H1 (cell line): Measurements from ENCODE around the gene ANXA3. TPM values are rescaled to one million over a fixed set of nuclear protein-coding genes. Genes with fewer than 3 reads are reported as not detected.

Source experiments
- CTCF ChIA-PET: fragments of 300-600 bp; sonication (Branson Sonifier 250); formaldehyde crosslinking; loops from one replicate; lab custom pipeline; 2021; ENCODE audit not compliant: partially characterized antibody; lab: Charles Lee
- POLR2A ChIA-PET: fragments of 300-600 bp; sonication (Branson Sonifier 250); formaldehyde crosslinking; loops from one replicate; lab custom pipeline; 2021; ENCODE audit warnings: inconsistent platforms; ENCODE audit not compliant: partially characterized antibody; lab: Charles Lee
- DNase-seq, 2 experiments: peaks; one replicate each; pipeline versions ENCODE4 v3.0.0 to v3.0.0-alpha.2; 2010 to 2022; ENCODE audit warnings: low spot score in 2 of 2, low read depth in 1 of 2, mixed read lengths in 1 of 2
- FAIRE-seq: peaks from 2 replicates; lab custom pipeline; 2011; peaks lifted over from hg19 to GRCh38; lab: Jason Lieb, UNC
- H2AFZ ChIP-seq: 2 replicates; pipeline ENCODE4 v1.8.1; 2012; ENCODE audit warnings: low read length, inconsistent platforms
- H2AK5ac ChIP-seq: 2 replicates; pipeline ENCODE4 v1.6.1; 2013; ENCODE audit warnings: low read depth, low read length
- H2BK120ac ChIP-seq: replicated peaks from 2 replicates; pipeline ENCODE3; 2013; ENCODE audit warnings: low read depth, low read length, inconsistent platforms
- H2BK12ac ChIP-seq: 2 replicates; pipeline ENCODE4 v1.6.1; 2013; ENCODE audit warnings: low read depth, low read length
- H2BK15ac ChIP-seq: 2 replicates; pipeline ENCODE4 v1.6.1; 2013; ENCODE audit warnings: low read length
- H2BK20ac ChIP-seq: 2 replicates; pipeline ENCODE4 v1.6.1; 2013; ENCODE audit warnings: low read length
- H2BK5ac ChIP-seq: 2 replicates; pipeline ENCODE4 v1.6.1; 2013; ENCODE audit warnings: low read depth, low read length
- H3K14ac ChIP-seq: 2 replicates; pipeline ENCODE4 v1.6.1; 2013; ENCODE audit warnings: inconsistent platforms; ENCODE audit not compliant: insufficient read length
- H3K18ac ChIP-seq: 2 replicates; pipeline ENCODE4 v1.6.1; 2013; ENCODE audit warnings: low read length; ENCODE audit errors: extremely low read depth
- H3K23ac ChIP-seq: 2 replicates; pipeline ENCODE4 v1.6.1; 2013; ENCODE audit warnings: inconsistent platforms; ENCODE audit not compliant: insufficient read length
- H3K23me2 ChIP-seq: 2 replicates; pipeline ENCODE4 v1.6.1; 2013; ENCODE audit warnings: low read depth, low read length
- H3K27ac ChIP-seq: 2 replicates; pipeline ENCODE4 v1.6.1; 2011; ENCODE audit warnings: low read depth, low read length, inconsistent platforms
- H3K27me3 ChIP-seq, 4 experiments: replicated peaks in 1 of 4; 1 replicate in 1 of 4; 2 replicates in 3 of 4; pipeline versions ENCODE4 v1.6.1 to v1.8.1; 2011 to 2013; ENCODE audit warnings: low read length in 3 of 4, mild to moderate bottlenecking in 3 of 4, inconsistent platforms in 2 of 4, mixed read lengths in 2 of 4, moderate library complexity in 1 of 4; ENCODE audit not compliant: control insufficient read depth in 3 of 4, insufficient read depth in 3 of 4; ENCODE audit errors: extremely low read depth in 1 of 4
- H3K36me3 ChIP-seq, 4 experiments: 2 replicates each; pipeline versions ENCODE4 v1.6.1 to v1.8.1; 2011 to 2013; ENCODE audit warnings: mild to moderate bottlenecking in 4 of 4, low read length in 3 of 4, moderate library complexity in 2 of 4, control low read depth in 1 of 4, inconsistent platforms in 1 of 4; ENCODE audit not compliant: insufficient read depth in 4 of 4, control insufficient read depth in 2 of 4
- H3K4ac ChIP-seq: replicated peaks from 2 replicates; pipeline ENCODE3; 2013; ENCODE audit warnings: low read length, low read depth, mixed read lengths, inconsistent platforms; ENCODE audit not compliant: insufficient read length
- H3K4me1 ChIP-seq, 4 experiments: replicated peaks in 1 of 4; 1 replicate in 1 of 4; 2 replicates in 3 of 4; pipeline versions ENCODE4 v1.6.1 to v1.8.1; 2011 to 2013; ENCODE audit warnings: low read length in 3 of 4, inconsistent platforms in 2 of 4, mixed read lengths in 1 of 4; ENCODE audit not compliant: insufficient read depth in 4 of 4, control insufficient read depth in 3 of 4
- H3K4me2 ChIP-seq, 2 experiments: 2 replicates each; pipeline versions ENCODE4 v1.6.1 to v1.8.1; 2011 to 2013; ENCODE audit warnings: low read depth in 2 of 2, low read length in 2 of 2, control low read depth in 1 of 2, inconsistent platforms in 1 of 2, mild to moderate bottlenecking in 1 of 2; ENCODE audit not compliant: insufficient read depth in 1 of 2
- H3K4me3 ChIP-seq, 4 experiments: fragments of 200-600, 300-600 bp in 1 of 4; sonication (generic), shearing (Covaris generic), sonication (Bioruptor Twin) in 1 of 4; 2 replicates each; pipeline versions ENCODE4 v1.5.1 to v1.8.1; 2011 to 2016; ENCODE audit warnings: low read length in 4 of 4, low read depth in 3 of 4, control low read depth in 2 of 4, inconsistent platforms in 2 of 4, mild to moderate bottlenecking in 2 of 4, mixed read lengths in 1 of 4, moderate library complexity in 1 of 4; ENCODE audit not compliant: insufficient read depth in 2 of 4; ENCODE audit errors: extremely low read depth in 1 of 4
- H3K56ac ChIP-seq: replicated peaks from 2 replicates; pipeline ENCODE3; 2013; ENCODE audit warnings: low read depth, mild to moderate bottlenecking, mixed read lengths, low read length, inconsistent platforms; ENCODE audit not compliant: insufficient read length
- H3K79me1 ChIP-seq: 2 replicates; pipeline ENCODE4 v1.6.1; 2013; ENCODE audit warnings: low read depth, low read length, control low read depth
- H3K79me2 ChIP-seq, 2 experiments: 2 replicates each; pipeline versions ENCODE4 v1.6.1 to v1.8.1; 2012 to 2013; ENCODE audit warnings: low read length in 2 of 2, mild to moderate bottlenecking in 2 of 2, inconsistent platforms in 1 of 2; ENCODE audit not compliant: insufficient read depth in 2 of 2, control insufficient read depth in 1 of 2
- H3K9ac ChIP-seq, 4 experiments: replicated peaks in 1 of 4; 1 replicate in 1 of 4; 2 replicates in 3 of 4; pipeline versions ENCODE4 v1.6.1 to v1.8.1; 2011 to 2013; ENCODE audit warnings: low read depth in 3 of 4, low read length in 3 of 4, control low read depth in 2 of 4, mild to moderate bottlenecking in 2 of 4, moderate library complexity in 2 of 4, inconsistent platforms in 1 of 4; ENCODE audit errors: extremely low read depth in 1 of 4
- H3K9me3 ChIP-seq, 2 experiments: 2 replicates each; pipeline versions ENCODE4 v1.6.1 to v1.8.1; 2012 to 2013; ENCODE audit warnings: mild to moderate bottlenecking in 2 of 2, moderate library complexity in 2 of 2, control low read depth in 1 of 2, inconsistent platforms in 1 of 2, low read depth in 1 of 2, low read length in 1 of 2, mixed read lengths in 1 of 2; ENCODE audit not compliant: insufficient read depth in 2 of 2
- H4K20me1 ChIP-seq, 2 experiments: replicated peaks in 1 of 2; 2 replicates each; pipeline versions ENCODE3 to v1.8.1; 2011 to 2013; ENCODE audit warnings: inconsistent platforms in 2 of 2, low read length in 2 of 2, mild to moderate bottlenecking in 1 of 2; ENCODE audit not compliant: insufficient read depth in 2 of 2, control insufficient read depth in 1 of 2
- H4K5ac ChIP-seq: 2 replicates; pipeline ENCODE4 v1.6.1; 2013; ENCODE audit warnings: low read length, low read depth, mixed read lengths, inconsistent platforms; ENCODE audit not compliant: insufficient read length
- H4K8ac ChIP-seq: 2 replicates; pipeline ENCODE4 v1.8.0; 2013; ENCODE audit warnings: mild to moderate bottlenecking, moderate library complexity, low read length, inconsistent platforms; ENCODE audit not compliant: insufficient read depth; ENCODE audit errors: extremely low read depth
- H4K91ac ChIP-seq: replicated peaks from 2 replicates; pipeline ENCODE3; 2013; ENCODE audit warnings: low read length, mixed read lengths, inconsistent platforms; ENCODE audit not compliant: insufficient read length
- KDM4A ChIP-seq: IDR thresholded peaks from one replicate; pipeline ENCODE4 v1.7.1; 2012; ENCODE audit warnings: low read depth, mild to moderate bottlenecking, moderate library complexity, low read length, inconsistent platforms; ENCODE audit not compliant: severe bottlenecking
- RFX5 ChIP-seq: IDR thresholded peaks from 2 replicates; pipeline ENCODE4 v1.6.1; 2011; ENCODE audit warnings: low read depth, low read length, improper control_type of control experiment, borderline replicate concordance
- WGBS, 2 experiments: shearing (Covaris generic) in 1 of 2; methylation state at CpG; one replicate each; pipeline versions ENCODE4 v1.1.6 to v1.1.7; 2013 to 2015; ENCODE audit warnings: low lambda C conversion rate in 2 of 2, mixed read lengths in 2 of 2, inconsistent platforms in 1 of 2, low coverage in 1 of 2, missing lambda C conversion rate in 1 of 2; ENCODE audit not compliant: insufficient replicate concordance in 2 of 2, insufficient coverage in 1 of 2, insufficient read length in 1 of 2; ENCODE audit errors: extremely low coverage in 1 of 2, missing lambda C conversion rate in 1 of 2; 5-methylcytosine and 5-hydroxymethylcytosine counted together
- polyA plus RNA-seq, 7 experiments: library from polyadenylated mRNA; depleted of rRNA in 3 of 7; stranded (reverse) in 5 of 7; unstranded in 2 of 7; fragments of >200 nt in 5 of 7; fragments of 200-250 nt in 2 of 7; gene quantifications; 1 replicate in 5 of 7; 2 replicates in 1 of 7; 4 replicates in 1 of 7; pipeline versions ENCODE4 v1.2.1 to v1.2.3, GENCODE V29; 2011 to 2013; ENCODE audit warnings: missing spikeins in 2 of 7, mixed read lengths in 2 of 7
- total RNA-seq: library from RNA; stranded (reverse); fragmentation: NEBNext Ultra II Directional; extraction: Animal tissue kit (Norgen Biotek cat#: 25700); gene quantifications from 2 replicates; pipeline ENCODE4 v1.2.1, GENCODE V29; 2021

ANXA3 gene
- total and polyA plus RNA-seq, 2 of the 8 experiments (the other 6 are each of a cell fraction or from before 2014, with no cell fraction given) = 10.3 to 27.3 TPM

GRCh38 chr4:78624048-78624447 lies 72.5 kb downstream of the ANXA3 start:
- no peak overlapping the region for H2BK120ac ChIP-seq
- H2AK5ac ChIP-seq = no peak overlapping the region
- TF ChIP-seq RFX5 (0 out of 2 replicates have a peak, but pooled peaks have one; percentile 21), KDM4A (no peak)
- H3K4me2 ChIP-seq = no peak overlapping the region
- no peak overlapping the region for H3K18ac ChIP-seq
- H3K23ac ChIP-seq = no peak overlapping the region
- H3K4me1 ChIP-seq = no peaks in the 10 kb centered on the region
- FAIRE-seq (no peak), DNase-seq (no peak)
- no peaks in the 10 kb centered on the region for H3K9me3 ChIP-seq
- H3K9ac ChIP-seq = no peak overlapping the region
- H3K79me2 ChIP-seq = no peaks in the 10 kb centered on the region
- H3K14ac ChIP-seq = no peak overlapping the region
- H4K91ac ChIP-seq = no peak overlapping the region
- no peak overlapping the region for H4K5ac ChIP-seq
- H2AFZ ChIP-seq = peak overlapping the region; percentile 78
- H3K23me2 ChIP-seq = no peaks in the 10 kb centered on the region
- no peak overlapping the region for H2BK20ac ChIP-seq
- H3K4me3 ChIP-seq = no peak overlapping the region
- no peak overlapping the region for H3K27ac ChIP-seq
- no peak overlapping the region for H2BK12ac ChIP-seq
- no peaks in the 10 kb centered on the region for H3K27me3 ChIP-seq
- H3K36me3 ChIP-seq = no peaks in the 10 kb centered on the region
- CTCF ChIA-PET = interaction anchor here (0.6 to 1.5 kb wide), 3 partner anchors 9 to 113 kb away, joined by 3 to 6 read pairs (median 4); no protein-coding TSS in a partner anchor
- 89 to 100% methylated on average over 1 to 7 of the region's 7 CpGs for WGBS, 2 experiments
- no peak overlapping the region for H2BK15ac ChIP-seq
- no peak overlapping the region for H3K56ac ChIP-seq
- no peaks in the 10 kb centered on the region for H4K20me1 ChIP-seq
- H4K8ac ChIP-seq = no peak overlapping the region
- no peaks in the 10 kb centered on the region for H3K79me1 ChIP-seq
- POLR2A ChIA-PET = no interaction called here
- no peak overlapping the region for H2BK5ac ChIP-seq
- H3K4ac ChIP-seq = no peak overlapping the region
